CD4-positive, alpha-beta memory T cell (primary cell): ENCODE results near the gene LACTB. TPM values are rescaled to one million over a fixed set of nuclear protein-coding genes. Genes with fewer than 3 reads are reported as not detected.

ENCODE experiments used
- CTCF ChIA-PET: fragments of 350-600 bp; sonication (Branson Sonifier 250); formaldehyde crosslinking; loops from one replicate; lab custom pipeline; 2021; ENCODE audit warnings: inconsistent platforms; ENCODE audit not compliant: partially characterized antibody; lab: Charles Lee
- POLR2A ChIA-PET: fragments of 350-600 bp; sonication (Branson Sonifier 250); formaldehyde crosslinking; loops from one replicate; lab custom pipeline; 2021; ENCODE audit not compliant: partially characterized antibody; lab: Charles Lee
- DNase-seq, 5 donors: peaks; one replicate each; pipeline versions ENCODE4 v3.0.0 to v3.0.0-alpha.2; 2020 to 2022; ENCODE audit warnings: mixed read lengths in 1 of 5
- H3K27ac ChIP-seq: one replicate; pipeline ENCODE4 v1.7.0; 2013; ENCODE audit warnings: low read depth, low read length
- H3K27me3 ChIP-seq: 2 replicates; pipeline ENCODE4 v1.7.0; 2013; ENCODE audit warnings: mild to moderate bottlenecking, low read length, moderate library complexity; ENCODE audit not compliant: insufficient read depth
- H3K36me3 ChIP-seq: 2 replicates; pipeline ENCODE4 v1.7.0; 2013; ENCODE audit warnings: mild to moderate bottlenecking, low read length, moderate library complexity; ENCODE audit not compliant: insufficient read depth
- H3K4me1 ChIP-seq: 2 replicates; pipeline ENCODE4 v1.7.0; 2013; ENCODE audit warnings: mild to moderate bottlenecking, low read length, moderate library complexity; ENCODE audit not compliant: insufficient read depth
- H3K4me3 ChIP-seq, 2 donors: one replicate each; pipeline ENCODE4 v1.7.0; 2013; ENCODE audit warnings: low read length in 2 of 2, mild to moderate bottlenecking in 1 of 2
- H3K9me3 ChIP-seq, 2 donors: one replicate each; pipeline ENCODE4 v1.7.0; 2013; ENCODE audit warnings: low read length in 2 of 2, control low read depth in 1 of 2; ENCODE audit not compliant: control insufficient read depth in 1 of 2
- H3K27ac Mint-ChIP-seq, 7 donors: one replicate each; pipeline ENCODE4 v1.8.0; 2020 to 2021; ENCODE audit warnings: mixed read lengths in 7 of 7, mild to moderate bottlenecking in 6 of 7, inconsistent platforms in 3 of 7, moderate library complexity in 3 of 7
- H3K27me3 Mint-ChIP-seq, 2 donors: one replicate each; pipeline ENCODE4 v1.8.0; 2020 to 2021; ENCODE audit warnings: mixed read lengths in 2 of 2
- H3K36me3 Mint-ChIP-seq, 2 donors: one replicate each; pipeline ENCODE4 v1.8.0; 2020 to 2021; ENCODE audit warnings: mixed read lengths in 2 of 2, inconsistent platforms in 1 of 2, mild to moderate bottlenecking in 1 of 2
- H3K4me1 Mint-ChIP-seq, 4 donors: one replicate each; pipeline ENCODE4 v1.8.0; 2020 to 2021; ENCODE audit warnings: mixed read lengths in 4 of 4, mild to moderate bottlenecking in 1 of 4
- H3K4me3 Mint-ChIP-seq, 8 donors: one replicate each; pipeline ENCODE4 v1.8.0; 2020 to 2021; ENCODE audit warnings: mixed read lengths in 8 of 8, mild to moderate bottlenecking in 7 of 8, moderate library complexity in 6 of 8, inconsistent platforms in 3 of 8
- H3K9me3 Mint-ChIP-seq, 8 donors: one replicate each; pipeline ENCODE4 v1.8.0; 2020 to 2021; ENCODE audit warnings: mixed read lengths in 8 of 8, mild to moderate bottlenecking in 5 of 8, inconsistent platforms in 3 of 8, moderate library complexity in 1 of 8
- intact Hi-C: fragments of 100-400 bp; cut with micrococcal nuclease; formaldehyde crosslinking; loops from one replicate; pipeline ENCODE4 v1.15.1; 2023
- polyA plus RNA-seq, 2 donors: library from polyadenylated mRNA; unstranded; fragments of 300-500 nt; fragmentation: Illumina TruSeq; gene quantifications; one replicate each; pipeline ENCODE4 v1.2.3, GENCODE V29; 2021
- total RNA-seq, 2 experiments: library from RNA; stranded (reverse); gene quantifications; one replicate each; pipeline ENCODE4 v1.2.3, GENCODE V29; 2021

Gene LACTB
- total and polyA plus RNA-seq, 4 experiments from 2014 or later = 8.9 to 12.1 (median 11.6) TPM

DNA sequence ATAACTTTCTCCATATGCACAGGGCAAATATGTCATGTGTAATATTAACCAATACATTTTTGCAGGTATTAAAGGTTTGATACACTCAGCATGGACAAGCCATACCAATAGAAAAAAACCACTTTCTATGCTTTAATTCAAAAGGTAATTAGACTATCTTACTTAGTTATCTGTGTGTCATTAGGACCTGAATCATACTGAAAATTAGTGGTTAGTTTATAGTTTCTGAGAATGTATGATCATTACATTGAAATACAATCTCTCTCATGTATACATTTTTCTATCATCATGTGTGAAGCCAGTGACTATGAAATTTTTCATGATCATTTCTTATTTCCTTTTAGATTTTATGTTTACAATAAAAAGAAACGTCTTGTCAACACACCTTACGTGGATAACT lies 19.3 kb downstream of the LACTB start:
- no peak for DNase-seq
- H3K9me3 ChIP-seq = no peaks in the 10 kb centered on the region
- ChIA-PET CTCF (no interaction called here), POLR2A (no interaction called here)
- no peaks in the 10 kb centered on the region for H3K36me3 ChIP-seq
- Mint-ChIP-seq H3K27ac (no peak overlapping the region), H3K27me3 (no peaks in the 10 kb centered on the region), H3K4me1 (no peaks in the 10 kb centered on the region), H3K9me3 (no peaks in the 10 kb centered on the region), H3K4me3 (no peak overlapping the region), H3K36me3 (peaks cover 9 to 13% of the 10 kb centered on the region in 2 donors)
- H3K27me3 ChIP-seq = no peaks in the 10 kb centered on the region
- H3K4me3 ChIP-seq = no peak overlapping the region
- H3K27ac ChIP-seq = no peak overlapping the region
- no peaks in the 10 kb centered on the region for H3K4me1 ChIP-seq
- intact Hi-C loops = no loop called here

DNA sequence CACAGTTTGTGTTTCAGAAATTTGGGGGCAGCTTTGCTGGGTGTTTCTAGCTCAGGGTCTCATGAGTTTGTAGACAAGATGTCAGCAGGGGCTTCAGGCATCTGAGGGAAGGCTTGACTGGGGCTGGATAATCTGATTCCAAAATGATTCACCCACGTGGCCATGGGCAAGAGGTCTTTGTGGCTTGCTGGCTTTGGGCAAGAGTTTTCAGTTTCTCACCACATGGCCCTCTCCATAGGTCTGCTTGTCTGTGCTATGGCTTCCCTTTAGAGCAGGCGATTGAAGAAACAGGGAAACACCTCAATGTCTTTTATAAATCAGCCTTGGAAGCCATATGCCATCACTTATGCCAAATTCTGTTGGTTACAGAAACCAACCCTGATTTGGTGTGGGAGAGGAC lies 23.8 kb downstream of the LACTB start:
- no peak overlapping the region for H3K27ac ChIP-seq
- H3K4me1 ChIP-seq = no peaks in the 10 kb centered on the region
- Mint-ChIP-seq H3K27ac (peak overlapping the region in 2 of 7 donors; percentile 32 to 58), H3K4me1 (peaks cover 0 to 7% (median 5%) of the 10 kb centered on the region in 4 donors), H3K4me3 (no peak overlapping the region), H3K36me3 (peaks cover 19 to 21% of the 10 kb centered on the region in 2 donors), H3K27me3 (no peaks in the 10 kb centered on the region), H3K9me3 (no peaks in the 10 kb centered on the region)
- POLR2A ChIA-PET = no interaction called here
- H3K36me3 ChIP-seq = no peaks in the 10 kb centered on the region
- H3K9me3 ChIP-seq = no peaks in the 10 kb centered on the region
- DNase-seq = no peak
- H3K27me3 ChIP-seq = no peaks in the 10 kb centered on the region
- H3K4me3 ChIP-seq = no peak overlapping the region
- intact Hi-C loops = no loop called here
- CTCF ChIA-PET = no interaction called here

DNA sequence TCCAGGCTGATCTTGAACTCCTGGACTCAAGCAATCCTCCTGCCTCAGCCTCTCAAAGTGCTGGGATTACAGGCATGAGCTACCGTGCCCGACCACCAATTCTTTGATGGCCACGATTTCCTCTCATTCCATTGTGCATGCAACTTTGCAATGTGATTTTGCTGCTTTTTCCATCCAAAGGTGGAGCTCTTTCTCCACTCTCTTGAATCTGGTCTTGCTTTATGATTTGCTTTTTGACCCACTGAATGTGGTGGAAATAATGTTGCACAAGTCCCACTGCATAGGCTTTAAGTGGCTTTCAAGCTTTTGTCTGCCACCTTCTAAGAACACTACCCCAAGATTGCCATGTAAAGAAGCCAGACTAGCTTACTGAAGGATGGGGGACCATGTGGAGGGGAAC lies 25.0 kb downstream of the LACTB start:
- no peak for DNase-seq
- CTCF ChIA-PET = interaction anchor here (0.7 to 1.3 kb wide), 5 partner anchors 9 to 320 kb away, joined by 3 read pairs; no protein-coding TSS in a partner anchor
- peak overlapping the region in 1 of 7 donors; percentile 42 for H3K27ac Mint-ChIP-seq
- H3K4me1 Mint-ChIP-seq = peaks cover 0 to 7% (median 5%) of the 10 kb centered on the region in 4 donors
- no peaks in the 10 kb centered on the region for H3K9me3 ChIP-seq
- no peak overlapping the region for H3K4me3 Mint-ChIP-seq
- POLR2A ChIA-PET = interaction anchor here (1.6 to 3.1 kb wide), 2 partner anchors 10 to 47 kb away, joined by 4 to 24 read pairs; partner anchors contain the start of gene RPS27L
- peaks cover 14 to 23% of the 10 kb centered on the region in 2 donors for H3K36me3 Mint-ChIP-seq
- no peak overlapping the region for H3K4me3 ChIP-seq
- no peak overlapping the region for H3K27ac ChIP-seq
- no peaks in the 10 kb centered on the region for H3K4me1 ChIP-seq
- H3K36me3 ChIP-seq = no peaks in the 10 kb centered on the region
- intact Hi-C loops = no loop called here
- no peaks in the 10 kb centered on the region for H3K27me3 Mint-ChIP-seq
- no peaks in the 10 kb centered on the region for H3K27me3 ChIP-seq
- H3K9me3 Mint-ChIP-seq = no peaks in the 10 kb centered on the region

DNA sequence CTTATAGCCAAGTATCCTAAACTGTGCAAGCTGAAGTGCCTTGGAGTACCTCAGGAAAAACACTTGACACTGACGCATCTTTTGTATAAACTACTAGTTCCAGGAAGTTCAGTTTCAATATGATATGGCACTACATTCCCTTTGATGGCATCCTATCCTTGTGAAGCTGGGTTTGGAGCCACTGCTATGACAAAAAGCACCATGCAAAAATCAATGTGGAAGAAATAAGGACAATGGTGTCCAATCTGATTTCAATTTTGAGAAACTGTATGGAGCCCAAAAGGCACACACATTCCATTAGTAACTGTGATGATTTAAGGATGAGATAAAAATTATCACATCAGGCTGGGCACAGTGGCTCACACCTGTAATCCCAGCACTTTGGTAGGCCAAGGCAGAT lies 30.0 kb downstream of the LACTB start:
- Histone ChIP-seq H3K4me3 (no peak overlapping the region), H3K4me1 (peaks cover 22% of the 10 kb centered on the region), H3K9me3 (no peaks in the 10 kb centered on the region), H3K27me3 (no peaks in the 10 kb centered on the region), H3K36me3 (peaks cover 7% of the 10 kb centered on the region), H3K27ac (no peak overlapping the region)
- DNase-seq = no peak
- intact Hi-C loops = no loop called here
- Mint-ChIP-seq H3K4me3 (no peak overlapping the region), H3K27ac (no peak overlapping the region), H3K36me3 (peaks cover 17 to 39% of the 10 kb centered on the region in 2 donors), H3K4me1 (peaks cover 18 to 27% (median 22%) of the 10 kb centered on the region in 4 donors), H3K27me3 (no peaks in the 10 kb centered on the region), H3K9me3 (no peaks in the 10 kb centered on the region)
- ChIA-PET CTCF (no interaction called here), POLR2A (interaction anchor here (0.7 kb wide), 1 partner anchor 44 kb away, joined by 3 read pairs; no protein-coding TSS in a partner anchor)

DNA sequence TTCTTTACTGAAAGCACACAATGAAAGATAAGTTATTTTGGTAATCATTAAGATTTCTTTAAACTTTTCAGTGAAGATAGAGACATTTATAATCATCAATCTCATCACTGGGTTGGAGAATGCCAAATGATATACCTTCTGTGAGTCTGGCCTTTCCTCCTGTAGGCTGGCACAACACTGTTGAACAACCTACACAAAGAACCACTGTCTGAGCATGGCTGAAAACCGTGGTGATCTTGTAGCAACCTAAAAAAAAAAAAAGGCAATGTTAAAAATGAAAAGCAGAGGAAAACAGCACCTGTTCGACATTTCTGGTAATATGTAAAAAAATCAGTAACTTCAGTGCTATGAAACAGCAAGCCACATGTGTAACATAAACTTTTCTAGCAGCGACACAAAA lies 33.8 kb downstream of the LACTB start:
- POLR2A ChIA-PET = interaction anchor here (1.2 to 4.0 kb wide), 5 partner anchors 8 to 91 kb away, joined by 3 to 96 read pairs (median 21); no protein-coding TSS in a partner anchor
- DNase-seq = no peak
- H3K4me3 ChIP-seq = no peak overlapping the region
- peaks cover 14 to 32% (median 24%) of the 10 kb centered on the region in 4 donors for H3K4me1 Mint-ChIP-seq
- H3K36me3 Mint-ChIP-seq = peaks cover 10 to 37% of the 10 kb centered on the region in 2 donors
- H3K9me3 ChIP-seq = no peaks in the 10 kb centered on the region
- H3K27me3 Mint-ChIP-seq = no peaks in the 10 kb centered on the region
- H3K27ac Mint-ChIP-seq = peak overlapping the region in 3 of 7 donors; percentile 65 to 81 (median 81)
- peaks cover 29% of the 10 kb centered on the region for H3K4me1 ChIP-seq
- CTCF ChIA-PET = interaction anchor here (1.0 kb wide), 1 partner anchor 11 kb away, joined by 3 read pairs; no protein-coding TSS in a partner anchor
- H3K36me3 ChIP-seq = peaks cover 7% of the 10 kb centered on the region
- no peak overlapping the region for H3K27ac ChIP-seq
- peak overlapping the region; percentile 39 to 100 (median 99) for H3K4me3 Mint-ChIP-seq
- intact Hi-C loops = loop anchor here (5.0 kb wide), 1 partner anchor 247 kb away; no protein-coding TSS in a partner anchor
- no peaks in the 10 kb centered on the region for H3K9me3 Mint-ChIP-seq
- no peaks in the 10 kb centered on the region for H3K27me3 ChIP-seq

DNA sequence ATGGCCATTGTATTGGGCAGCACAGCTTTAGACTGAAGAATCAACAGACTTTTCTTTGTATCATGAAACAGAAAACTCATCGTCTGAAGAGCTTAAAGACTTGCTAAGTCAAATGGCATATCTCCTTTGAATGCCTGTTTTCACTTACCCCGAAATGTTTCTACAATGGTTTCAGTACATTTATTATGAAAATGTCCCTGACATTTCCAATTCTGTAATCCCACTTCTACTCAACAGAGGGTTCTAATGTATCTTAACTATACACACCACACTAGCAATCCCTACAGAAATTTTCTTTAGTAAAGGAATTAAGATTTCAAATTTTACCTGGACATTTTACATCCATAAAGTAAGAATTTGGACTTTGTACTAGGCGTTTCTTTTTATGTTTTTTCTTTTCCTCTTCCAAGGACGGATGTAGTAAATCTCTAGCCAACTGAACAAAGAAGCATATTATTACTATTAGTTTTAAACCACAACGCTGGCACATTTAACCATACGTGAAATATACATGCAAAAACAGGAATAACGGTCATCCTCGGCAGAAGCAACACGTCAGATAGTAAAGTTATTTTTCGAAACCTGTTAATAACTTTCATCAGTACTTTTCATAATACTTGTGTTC lies 34.5 kb downstream of the LACTB start:
- Mint-ChIP-seq H3K4me3 (peak overlapping the region; percentile 97 to 100 (median 100)), H3K27ac (peak overlapping the region; percentile 89 to 99 (median 98)), H3K9me3 (no peaks in the 10 kb centered on the region), H3K4me1 (peaks cover 14 to 32% (median 24%) of the 10 kb centered on the region in 4 donors), H3K27me3 (no peaks in the 10 kb centered on the region), H3K36me3 (peaks cover 10 to 37% of the 10 kb centered on the region in 2 donors)
- DNase-seq = no peak
- H3K27ac ChIP-seq = peak overlapping the region; percentile 74
- CTCF ChIA-PET = interaction anchor here (0.6 to 1.5 kb wide), 5 partner anchors 10 to 106 kb away, joined by 3 to 5 read pairs (median 3); no protein-coding TSS in a partner anchor
- peak overlapping the region; percentile 53 to 88 for H3K4me3 ChIP-seq
- peaks cover 29% of the 10 kb centered on the region for H3K4me1 ChIP-seq
- no peaks in the 10 kb centered on the region for H3K27me3 ChIP-seq
- peaks cover 7% of the 10 kb centered on the region for H3K36me3 ChIP-seq
- no peaks in the 10 kb centered on the region for H3K9me3 ChIP-seq
- POLR2A ChIA-PET = interaction anchor here (0.9 to 4.0 kb wide), 14 partner anchors 9 to 124 kb away, joined by 3 to 96 read pairs (median 7); partner anchors contain the start of gene APH1B
- intact Hi-C loops = loop anchor here (2.0 to 5.0 kb wide), 2 partner anchors 77 to 246 kb away; no protein-coding TSS in a partner anchor

DNA sequence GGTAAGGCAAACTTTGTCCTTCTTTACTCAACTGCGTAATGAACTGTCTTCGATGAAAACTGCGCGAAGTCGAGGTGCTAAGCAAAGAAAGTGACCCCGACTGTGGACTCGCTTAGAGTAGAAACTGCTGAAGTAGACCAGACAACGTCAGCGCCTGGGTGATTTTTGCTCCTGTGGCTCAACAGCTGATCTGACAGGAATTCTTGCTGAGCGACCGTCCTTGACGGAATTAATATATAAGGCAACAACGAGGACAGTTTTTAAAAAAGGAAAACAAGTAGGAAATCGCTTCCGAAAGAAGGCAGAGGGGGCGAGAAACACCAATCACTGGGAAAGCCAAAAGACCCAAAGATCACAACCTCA lies 35.1 kb downstream of the LACTB start:
- peak in 3 of 5 donors; percentile 2 to 10 (median 9) for DNase-seq
- H3K27me3 Mint-ChIP-seq = no peaks in the 10 kb centered on the region
- intact Hi-C loops = loop anchor here (1.0 to 5.0 kb wide), 6 partner anchors 33 to 246 kb away; partner anchors contain the start of genes APH1B, LACTB and RAB8B
- ChIA-PET CTCF (interaction anchor here (0.6 to 1.5 kb wide), 7 partner anchors 9 to 105 kb away, joined by 3 to 5 read pairs (median 3); no protein-coding TSS in a partner anchor), POLR2A (interaction anchor here (0.9 to 4.0 kb wide), 24 partner anchors 9 to 347 kb away, joined by 3 to 96 read pairs (median 5); partner anchors contain the start of genes APH1B, RAB8B and USP3)
- peaks cover 7% of the 10 kb centered on the region for H3K36me3 ChIP-seq
- H3K4me1 ChIP-seq = peaks cover 29% of the 10 kb centered on the region
- H3K27ac ChIP-seq = peak overlapping the region; percentile 74
- H3K4me3 ChIP-seq = peak overlapping the region; percentile 53 to 88
- H3K27ac Mint-ChIP-seq = peak overlapping the region; percentile 89 to 99 (median 98)
- H3K4me3 Mint-ChIP-seq = peak overlapping the region; percentile 97 to 100 (median 100)
- no peaks in the 10 kb centered on the region for H3K27me3 ChIP-seq
- H3K9me3 Mint-ChIP-seq = no peaks in the 10 kb centered on the region
- H3K9me3 ChIP-seq = no peaks in the 10 kb centered on the region
- H3K4me1 Mint-ChIP-seq = peaks cover 14 to 32% (median 24%) of the 10 kb centered on the region in 4 donors
- peaks cover 10 to 33% of the 10 kb centered on the region in 2 donors for H3K36me3 Mint-ChIP-seq
